Left lung (tissue), 10 donors: ENCODE measurements around the gene FAU. TPM values are rescaled to one million over a fixed set of nuclear protein-coding genes. Genes with fewer than 3 reads are reported as not detected.

Experiments
- ATAC-seq: fragments of 200-7000 bp; cut with Tn5 transposase; one replicate; pipeline ENCODE4 v1.9.1; 2020; ENCODE audit warnings: moderate library complexity
- DNase-seq, 4 donors: peaks; one replicate each; pipeline ENCODE4 v3.0.0-alpha.2; 2013 to 2020
- H3K27ac ChIP-seq, 2 donors: fragments of 200-600 bp; sonication (generic) in 1 of 2; one replicate each; pipeline versions ENCODE4 v1.5.0 to v1.8.0; 2020 to 2021
- H3K27me3 ChIP-seq, 2 donors: fragments of 200-600 bp; sonication (generic) in 1 of 2; one replicate each; pipeline versions ENCODE4 v1.5.0 to v1.8.0; 2020 to 2021
- H3K36me3 ChIP-seq, 2 donors: fragments of 200-600 bp; sonication (generic) in 1 of 2; one replicate each; pipeline versions ENCODE4 v1.5.0 to v1.8.0; 2020 to 2021
- H3K4me1 ChIP-seq, 2 donors: fragments of 200-600 bp; one replicate each; pipeline ENCODE4 v1.8.0; 2021
- H3K4me3 ChIP-seq, 2 donors: fragments of 200-600 bp; sonication (generic) in 1 of 2; one replicate each; pipeline versions ENCODE4 v1.5.0 to v1.8.0; 2020 to 2021; ENCODE audit warnings: mild to moderate bottlenecking in 1 of 2
- H3K9me3 ChIP-seq, 2 donors: fragments of 200-600 bp; sonication (generic) in 1 of 2; one replicate each; pipeline versions ENCODE4 v1.5.0 to v1.8.0; 2020 to 2021
- CTCF ChIP-seq, 2 donors: fragments of 200-600 bp; sonication (generic) in 1 of 2; IDR thresholded peaks; one replicate each; pipeline versions ENCODE4 v1.5.0 to v1.8.0; 2021; ENCODE audit warnings: antibody characterized with exemption in 2 of 2
- intact Hi-C, 2 donors: fragments of 100-400 bp; cut with DNase I; formaldehyde crosslinking; loops; one replicate each; pipeline versions ENCODE4 v1.11.2 to v1.14.2; 2022
- polyA plus RNA-seq, 6 donors: library from polyadenylated mRNA; unstranded; fragments of 120-200 nt; gene quantifications; one replicate each; pipeline ENCODE4 v1.2.1, GENCODE V29; 2013; ENCODE audit not compliant: insufficient read length in 6 of 6
- total RNA-seq, 2 donors: library from RNA; stranded (reverse); fragmentation: NEBNext Ultra II Directional; extraction: Animal tissue kit (Norgen Biotek cat#: 25700); gene quantifications; one replicate each; pipeline ENCODE4 v1.2.1, GENCODE V29; 2021
- donor health status: DM: no; HTN: yes; CAD: no.
- donor health status: DM: no; HTN: no; CAD: no.

The FAU gene
- total and polyA plus RNA-seq, 8 donors, result 621 to 1,036 (median 818) TPM

GRCh38 chr11:65169164-65169641 lies 47.3 kb upstream of the FAU start:
- H3K9me3 ChIP-seq, result no peaks in the 10 kb centered on the region

GRCh38 chr11:65167656-65168055 lies 45.7 kb upstream of the FAU start:
- no peaks in the 10 kb centered on the region for H3K36me3 ChIP-seq
- no peaks in the 10 kb centered on the region for H3K4me1 ChIP-seq
- DNase-seq (no peak), ATAC-seq (no peak)
- no peaks in the 10 kb centered on the region for H3K27me3 ChIP-seq
- TF ChIP-seq CTCF (IDR thresholded peaks at IDR 0.05), result no peak
- intact Hi-C loops, result no loop called here
- no peaks in the 10 kb centered on the region for H3K9me3 ChIP-seq
- H3K27ac ChIP-seq, result no peak overlapping the region
- H3K4me3 ChIP-seq, result no peak overlapping the region

More at GRCh38 chr11:65169164-65169641, 47.3 kb upstream of the FAU start:
- DNase-seq (no peak), ATAC-seq (no peak)
- TF ChIP-seq CTCF (IDR thresholded peaks at IDR 0.05), result no peak
- Histone ChIP-seq H3K4me3 (no peak overlapping the region), H3K36me3 (no peaks in the 10 kb centered on the region), H3K4me1 (no peaks in the 10 kb centered on the region), H3K27me3 (no peaks in the 10 kb centered on the region), H3K27ac (no peak overlapping the region)
- intact Hi-C loops, result no loop called here

GRCh38 chr11:65166893-65167292 lies 45.0 kb upstream of the FAU start:
- no peak overlapping the region for H3K27ac ChIP-seq
- H3K4me3 ChIP-seq, result no peak overlapping the region
- no peaks in the 10 kb centered on the region for H3K4me1 ChIP-seq
- ATAC-seq (no peak), DNase-seq (no peak)
- TF ChIP-seq CTCF (IDR thresholded peaks at IDR 0.05), result no peak
- no peaks in the 10 kb centered on the region for H3K27me3 ChIP-seq
- intact Hi-C loops, result no loop called here
- H3K9me3 ChIP-seq, result no peaks in the 10 kb centered on the region
- no peaks in the 10 kb centered on the region for H3K36me3 ChIP-seq

GRCh38 chr11:65165410-65166317 lies 43.7 kb upstream of the FAU start:
- H3K4me3 ChIP-seq, result no peak overlapping the region
- DNase-seq, result peak in 2 of 4 donors; percentile 54 to 66

More at GRCh38 chr11:65165410-65166317, 43.7 kb upstream of the FAU start:
- H3K4me1 ChIP-seq, result no peaks in the 10 kb centered on the region
- no peak for TF ChIP-seq CTCF (IDR thresholded peaks at IDR 0.05)
- peak; percentile 51 for ATAC-seq
- peak overlapping the region in 1 of 2 donors; percentile 53 for H3K27ac ChIP-seq
- no peaks in the 10 kb centered on the region for H3K9me3 ChIP-seq
- no peaks in the 10 kb centered on the region for H3K27me3 ChIP-seq
- intact Hi-C loops, result no loop called here
- no peaks in the 10 kb centered on the region for H3K36me3 ChIP-seq
